RPMI8226 (cell line): ENCODE results near the gene MICAL2.

Experiments
- DNase-seq: peaks from one replicate; pipeline ENCODE4 v3.0.0-alpha.2; 2015

The MICAL2 gene

DNA sequence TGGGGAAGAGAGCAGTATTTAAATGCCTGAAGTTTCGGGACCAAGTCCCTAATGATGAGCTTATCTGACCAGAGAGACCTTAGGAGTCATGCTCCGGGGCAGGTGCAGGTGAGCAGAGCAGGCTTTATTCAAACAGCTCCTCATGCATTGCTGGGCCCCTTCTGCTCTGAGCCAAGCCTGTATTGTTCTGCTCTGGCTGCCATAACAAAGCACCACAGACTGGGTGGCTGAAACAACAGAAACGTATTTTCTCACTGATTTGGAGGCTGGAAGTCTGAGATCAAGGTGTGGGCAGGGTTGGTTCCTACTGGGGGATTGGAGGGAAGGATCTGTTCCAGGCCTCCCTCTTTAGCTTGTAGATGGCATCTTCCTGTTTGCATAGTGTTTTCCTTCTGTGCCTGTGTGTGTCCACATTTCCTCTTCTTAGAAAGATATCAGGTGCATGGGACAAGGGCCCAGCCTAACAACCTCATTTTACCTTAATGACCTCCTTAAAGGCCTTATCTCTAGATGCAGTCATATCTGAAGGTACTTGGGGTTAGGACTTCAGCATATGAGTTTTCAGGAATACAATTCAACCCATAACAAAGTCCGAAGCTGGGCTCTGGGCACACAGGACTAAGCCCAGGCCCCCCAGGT lies 169.9 kb downstream of the MICAL2 start:
- DNase-seq: no peak

DNA sequence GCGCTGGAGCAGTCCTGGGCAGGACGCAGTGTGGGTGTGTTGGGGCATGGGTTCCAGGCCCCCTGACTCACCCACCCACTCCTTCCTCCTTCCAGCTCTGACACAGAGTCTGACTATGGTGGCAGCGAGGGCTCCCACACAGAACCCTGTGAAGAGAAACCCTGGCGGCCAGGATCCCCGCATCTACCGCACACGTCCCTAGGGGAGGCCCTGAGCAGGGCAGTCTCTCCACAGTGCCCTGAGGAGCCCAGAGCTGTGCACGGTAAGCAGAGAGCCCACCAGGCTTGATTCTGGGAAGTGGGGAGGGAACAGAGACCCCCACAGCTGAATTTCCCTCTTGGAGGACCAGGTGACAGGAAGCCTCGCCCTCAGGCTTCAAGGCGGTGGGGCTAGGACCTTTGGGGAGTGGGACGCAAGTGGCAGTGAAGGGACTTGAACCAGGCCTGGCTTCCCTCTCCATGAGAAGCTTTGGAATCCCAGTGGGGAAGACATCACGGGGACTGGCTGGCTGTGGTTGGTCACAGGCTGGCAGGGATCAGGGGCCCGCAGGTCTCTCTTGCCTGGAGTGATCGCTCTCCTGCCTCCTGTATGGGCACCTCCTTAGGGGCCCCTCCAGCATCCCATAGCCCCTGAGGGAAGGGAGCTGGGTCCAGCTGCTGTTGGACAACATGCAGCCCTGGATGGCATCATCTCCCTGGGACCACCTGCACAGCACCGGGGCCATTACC lies 170.6 kb downstream of the MICAL2 start:
- no peak for DNase-seq

DNA sequence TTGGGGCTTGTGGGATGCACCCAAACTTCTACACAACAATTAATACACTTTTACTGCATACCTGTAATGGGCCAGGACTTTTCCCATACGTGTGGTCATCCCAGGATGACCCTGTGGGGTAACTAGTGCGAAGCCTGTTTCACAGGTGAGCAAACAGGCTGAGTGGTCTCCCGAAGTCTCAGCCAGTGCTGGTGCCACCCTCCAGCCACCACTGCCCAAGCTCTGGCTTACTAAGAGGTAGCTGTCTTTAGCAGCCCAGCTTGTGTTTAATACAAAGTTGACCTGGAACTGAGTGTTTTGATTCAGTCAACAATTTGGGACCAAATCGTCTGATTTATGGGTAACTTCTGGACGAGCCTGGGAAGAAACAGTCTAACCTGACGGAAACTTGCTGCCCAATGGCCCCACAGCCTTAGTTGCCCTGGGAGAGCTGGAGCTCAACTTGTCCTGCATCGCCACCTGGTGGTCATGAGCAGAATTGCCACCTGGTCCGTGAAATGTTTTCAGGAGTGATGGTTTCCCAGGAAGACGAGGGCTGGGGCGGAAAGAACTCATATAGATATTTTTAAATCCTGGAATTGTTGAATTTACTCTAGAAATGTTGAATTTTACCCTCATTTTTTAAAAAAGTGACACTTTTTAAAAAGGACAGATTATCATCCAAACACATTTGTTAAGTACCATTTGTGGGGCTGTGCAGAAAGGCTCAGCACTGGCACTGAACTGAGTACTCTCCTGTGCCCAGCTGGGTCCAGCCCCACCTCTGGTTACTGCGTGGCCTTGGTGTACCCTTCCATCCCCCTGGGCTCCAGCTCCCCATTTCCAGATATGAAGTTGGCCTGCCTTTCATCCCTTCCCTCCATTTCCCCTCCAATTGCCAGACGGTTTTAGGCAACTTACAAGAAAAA lies 171.4 kb downstream of the MICAL2 start:
- DNase-seq: peak; percentile 66

DNA sequence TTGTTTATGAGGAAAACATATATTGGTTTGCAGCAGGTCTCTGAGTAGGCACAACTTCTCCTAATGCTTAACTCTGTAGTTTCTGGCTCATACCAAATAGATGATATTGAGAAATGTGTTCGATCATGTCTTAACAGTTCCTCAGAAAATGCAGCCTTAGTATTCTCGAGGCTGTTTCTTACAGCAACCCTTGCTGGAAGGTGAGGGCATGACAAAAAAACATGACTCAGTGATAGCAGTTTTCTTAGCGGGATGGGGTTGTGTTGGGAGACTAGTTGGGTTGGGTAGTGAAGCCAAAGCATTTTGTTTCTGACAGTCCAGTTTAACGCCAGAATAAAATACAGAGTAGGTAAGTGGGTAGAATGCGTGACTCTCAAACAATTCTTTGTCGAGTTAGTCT lies 172.3 kb downstream of the MICAL2 start:
- DNase-seq: no peak

DNA sequence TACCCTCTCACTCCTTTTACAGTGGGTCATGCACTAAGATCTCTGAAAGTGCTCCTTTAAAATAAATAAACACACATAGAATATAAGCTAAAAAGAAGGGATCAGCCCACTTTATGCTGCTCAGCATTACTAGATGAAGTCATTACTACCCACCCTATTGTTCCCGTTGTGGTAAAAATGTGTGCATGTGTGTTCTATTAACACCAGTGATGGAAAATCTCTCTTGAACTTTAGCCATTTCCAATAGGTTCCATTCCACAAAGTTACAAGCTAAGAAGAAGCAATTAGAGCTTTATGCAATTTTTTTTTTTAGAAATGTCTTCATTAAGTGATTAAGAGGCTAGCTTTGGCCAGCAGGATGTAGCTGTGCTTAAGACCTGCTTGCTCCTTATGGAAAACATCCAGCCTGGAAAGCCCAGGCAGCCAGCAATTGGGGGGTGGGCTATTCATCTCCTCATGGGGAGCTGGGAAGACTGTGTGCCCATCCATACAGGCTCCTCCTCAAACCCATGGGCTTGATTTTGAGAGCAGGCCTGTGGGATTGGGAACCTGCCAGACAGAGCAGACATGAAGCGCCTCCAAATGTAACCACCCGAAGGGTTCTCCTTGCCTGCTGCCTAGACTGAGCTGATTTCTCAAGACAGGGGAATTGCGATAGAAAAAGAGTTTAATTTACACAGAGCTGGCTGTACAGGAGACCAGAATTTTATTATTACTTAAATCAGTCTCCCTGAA lies 174.1 kb downstream of the MICAL2 start:
- no peak for DNase-seq

DNA sequence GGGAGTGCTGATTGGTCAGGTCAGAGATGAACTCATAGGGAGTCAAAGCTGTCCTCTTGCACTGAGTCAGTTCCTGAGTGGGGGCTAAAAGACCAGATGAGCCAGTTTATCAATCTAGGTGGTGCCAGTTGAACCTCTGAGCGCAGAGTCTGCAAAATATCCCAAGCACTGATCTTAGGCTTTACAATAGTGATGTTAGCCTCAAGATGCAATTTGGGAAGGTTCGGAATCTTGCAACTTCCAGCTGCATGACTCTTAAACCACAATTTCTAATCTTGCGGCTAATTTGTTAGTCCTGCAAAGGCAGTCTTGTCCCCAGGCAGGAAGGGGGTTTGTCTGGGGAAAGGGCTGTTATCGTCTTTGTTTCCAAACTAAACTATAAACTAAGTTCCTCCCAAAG lies 174.7 kb downstream of the MICAL2 start:
- no peak for DNase-seq

DNA sequence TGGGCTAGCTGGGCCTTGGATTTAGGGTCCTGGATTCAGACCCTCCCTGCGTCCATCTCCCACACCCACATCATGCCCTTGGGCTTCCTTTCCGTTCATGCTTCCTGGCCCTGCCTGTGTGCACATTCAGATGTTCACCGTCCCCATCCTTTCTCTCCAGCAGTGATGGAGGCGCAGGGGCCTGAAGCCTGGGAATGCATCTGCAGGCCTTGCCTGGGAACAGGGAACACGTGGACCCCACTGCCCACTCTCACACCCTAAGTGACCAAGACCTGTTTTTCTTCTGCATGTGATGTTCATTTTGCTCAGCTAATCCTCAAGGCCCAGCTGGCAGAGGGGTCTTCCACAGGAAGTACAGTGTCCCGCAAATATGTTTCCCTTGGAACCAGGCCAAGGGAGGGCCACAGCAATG lies 175.4 kb downstream of the MICAL2 start:
- DNase-seq: no peak

DNA sequence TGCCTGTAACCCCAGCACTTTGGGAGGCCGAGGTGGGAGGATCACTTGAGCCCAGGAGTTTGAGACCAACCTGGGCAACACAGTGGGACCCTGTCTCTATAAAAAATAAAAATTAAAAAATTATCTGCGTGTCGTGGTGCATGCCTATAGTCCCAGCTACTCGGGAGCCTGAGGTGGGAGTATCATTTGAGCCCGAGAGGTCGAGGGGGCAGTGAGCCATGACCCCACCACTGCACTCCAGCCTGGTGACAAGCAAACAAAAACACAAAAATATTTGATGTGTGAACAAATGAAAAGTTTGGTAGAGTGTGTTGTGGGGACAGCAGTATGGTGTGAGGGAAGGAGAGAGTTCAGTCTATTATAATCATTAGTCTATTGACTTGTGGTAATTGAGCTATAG lies 176.2 kb downstream of the MICAL2 start:
- no peak for DNase-seq

DNA sequence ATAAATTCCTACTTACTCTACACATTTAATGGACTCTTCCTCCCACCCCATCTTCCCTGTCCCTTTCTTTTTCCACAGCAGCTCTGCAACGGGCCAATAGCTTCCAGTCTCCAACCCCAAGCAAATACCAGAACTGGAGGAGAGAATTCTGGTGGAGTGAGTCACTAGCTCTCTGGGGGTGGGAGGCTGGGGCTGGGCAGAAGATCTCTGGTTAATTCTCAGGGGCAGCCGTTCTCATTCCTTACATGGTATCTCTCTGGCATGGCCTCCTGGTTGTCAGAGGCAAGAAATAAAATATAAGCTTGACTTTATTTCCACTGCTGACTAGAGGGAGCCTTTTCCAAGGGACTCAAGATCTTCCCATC lies 176.6 kb downstream of the MICAL2 start:
- DNase-seq: no peak

DNA sequence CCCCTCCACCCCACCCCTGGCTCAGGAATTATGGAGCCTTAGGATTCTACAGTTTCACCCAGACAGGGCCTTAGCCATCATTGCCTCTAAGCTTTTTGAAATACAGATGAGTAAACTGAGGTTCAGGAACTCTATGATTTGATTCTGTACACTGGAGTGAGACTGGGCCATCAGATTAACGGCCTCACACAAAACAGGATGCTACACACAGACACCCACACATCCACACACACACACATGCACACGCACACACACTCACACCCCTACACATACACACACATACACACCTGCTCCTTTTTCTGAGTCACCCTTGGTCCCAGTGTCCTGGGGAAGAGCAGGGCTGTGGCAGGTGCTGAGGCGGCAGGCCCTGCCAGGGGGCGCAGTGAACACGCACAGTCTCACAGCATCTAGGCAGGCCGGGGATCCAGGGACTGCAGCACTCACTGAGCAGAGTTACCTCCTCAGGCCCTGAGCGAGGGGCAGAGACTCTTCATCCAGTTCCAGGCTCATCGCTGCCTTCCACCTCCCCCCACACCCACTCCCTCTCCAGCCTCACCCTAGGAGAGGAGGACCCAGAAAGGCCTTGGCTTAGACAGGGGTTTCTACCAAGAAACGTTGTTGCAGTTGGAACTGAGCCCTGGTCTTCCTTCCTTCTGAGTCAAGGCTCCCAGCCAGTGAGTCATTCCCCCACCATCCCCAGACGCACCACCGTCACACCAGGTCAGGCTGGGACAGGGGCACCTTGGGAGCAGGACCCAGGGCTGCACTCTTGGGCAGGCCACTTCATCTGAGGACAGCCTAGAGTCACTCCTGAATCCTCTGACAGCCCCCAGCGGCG lies 177.2 kb downstream of the MICAL2 start:
- peak; percentile 50 for DNase-seq

DNA sequence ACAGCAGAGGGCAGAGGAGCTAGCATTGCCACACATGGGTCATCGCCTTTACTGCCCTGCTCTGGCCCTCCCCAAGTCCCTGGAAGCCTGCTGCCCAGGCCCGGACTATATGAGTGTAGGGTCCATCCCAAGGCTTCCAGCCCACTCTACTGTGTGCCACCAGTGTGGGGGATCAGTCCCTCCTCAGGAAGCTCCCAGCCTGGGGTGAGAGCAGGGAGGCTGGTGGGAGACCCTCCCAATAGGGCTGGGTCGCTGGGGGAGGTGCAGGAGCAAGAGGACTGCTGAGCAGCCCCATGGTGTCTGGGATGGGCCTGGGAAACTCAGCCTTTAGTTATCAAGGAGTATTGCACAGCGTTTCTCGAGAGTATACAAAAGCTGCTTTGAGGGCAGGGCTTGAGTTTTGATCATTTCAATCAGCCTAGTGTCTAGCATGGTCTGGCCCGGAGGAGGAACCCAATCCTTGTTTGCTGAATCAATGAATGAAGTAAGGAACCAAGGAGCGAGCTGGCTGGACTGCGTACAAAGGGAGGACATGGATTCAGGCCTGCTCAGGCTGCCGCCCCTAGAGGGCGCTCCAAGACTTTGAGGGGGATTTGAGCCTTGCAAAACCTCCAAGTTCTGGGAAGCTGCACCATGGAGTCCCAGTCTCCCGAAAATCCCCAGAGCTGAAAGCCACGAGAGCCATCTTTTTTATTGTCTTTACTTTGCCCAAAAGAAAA lies 178.0 kb downstream of the MICAL2 start:
- peak; percentile 71 for DNase-seq

DNA sequence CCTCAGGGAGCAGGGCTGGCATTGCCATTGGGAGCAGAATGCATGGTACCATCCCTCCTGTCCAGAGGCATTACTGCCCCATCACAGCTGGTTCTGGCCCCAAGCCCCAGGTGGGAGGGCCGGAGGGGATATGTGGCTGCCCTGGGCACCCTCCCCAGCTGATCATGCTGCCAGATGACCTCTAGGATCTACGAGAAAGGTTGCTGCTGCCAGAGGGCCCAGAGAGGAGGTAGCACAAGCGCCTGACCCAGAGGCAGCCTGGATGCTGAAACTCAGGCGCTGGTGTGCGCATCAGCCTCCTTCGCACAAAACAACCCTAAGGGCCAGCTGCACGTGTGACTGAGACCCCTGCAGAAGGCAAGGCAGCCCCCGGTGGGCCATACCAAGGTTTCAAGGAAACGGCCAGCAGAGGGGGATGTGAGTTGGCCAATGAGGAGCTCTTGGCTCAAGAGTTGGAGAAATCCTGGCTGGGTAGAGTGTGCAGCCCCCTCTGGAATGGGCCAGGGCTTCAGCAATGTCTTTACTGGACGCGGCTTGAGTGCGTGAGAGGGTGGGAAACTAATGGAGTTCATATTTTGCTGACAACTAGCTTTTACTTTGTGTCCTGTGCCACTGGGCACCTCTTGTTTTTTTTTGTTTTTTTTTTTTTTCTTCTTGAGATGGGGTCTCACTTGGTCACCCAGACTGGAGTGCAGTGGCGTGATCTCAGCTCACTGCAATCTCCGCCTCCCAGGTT lies 178.7 kb downstream of the MICAL2 start:
- DNase-seq: no peak

DNA sequence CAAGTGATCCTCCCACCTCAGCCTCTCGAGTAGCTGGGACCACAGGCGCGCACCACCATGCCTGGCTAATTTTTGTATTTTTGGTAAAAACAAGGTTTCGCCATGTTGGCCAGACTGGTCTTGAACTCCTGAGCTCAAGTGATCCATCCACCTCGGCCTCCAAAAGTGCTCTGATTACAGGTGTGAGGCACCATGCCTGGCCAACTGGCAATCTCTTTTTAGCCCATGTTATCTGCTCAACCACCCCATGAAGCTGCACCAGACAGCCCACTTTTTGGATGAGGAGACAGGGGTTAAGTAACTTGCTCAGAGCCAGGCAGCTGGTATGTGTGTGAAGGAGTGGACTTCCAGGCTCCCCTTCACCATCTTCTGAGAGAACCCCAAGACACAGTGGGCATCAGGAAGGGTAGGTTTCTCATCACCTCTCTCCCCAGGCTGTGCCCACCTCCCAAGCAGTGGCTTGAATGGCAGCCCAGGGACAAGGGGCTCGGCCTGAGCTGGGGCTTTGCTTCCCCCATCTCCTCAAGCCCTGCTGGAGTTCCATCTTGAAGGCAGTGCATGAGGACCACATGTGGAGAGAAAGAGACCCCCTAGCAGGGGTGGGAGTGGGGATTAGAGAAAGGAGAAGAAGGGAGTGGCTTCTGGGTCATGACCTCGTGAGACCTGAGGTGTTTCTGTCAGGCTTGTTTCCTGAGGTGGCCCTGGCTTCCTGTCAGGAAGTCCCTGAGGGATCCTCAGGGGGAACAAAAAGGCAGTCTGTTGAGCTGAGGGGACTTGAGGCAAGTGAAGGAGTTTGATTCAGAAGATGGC lies 179.5 kb downstream of the MICAL2 start:
- DNase-seq: no peak

DNA sequence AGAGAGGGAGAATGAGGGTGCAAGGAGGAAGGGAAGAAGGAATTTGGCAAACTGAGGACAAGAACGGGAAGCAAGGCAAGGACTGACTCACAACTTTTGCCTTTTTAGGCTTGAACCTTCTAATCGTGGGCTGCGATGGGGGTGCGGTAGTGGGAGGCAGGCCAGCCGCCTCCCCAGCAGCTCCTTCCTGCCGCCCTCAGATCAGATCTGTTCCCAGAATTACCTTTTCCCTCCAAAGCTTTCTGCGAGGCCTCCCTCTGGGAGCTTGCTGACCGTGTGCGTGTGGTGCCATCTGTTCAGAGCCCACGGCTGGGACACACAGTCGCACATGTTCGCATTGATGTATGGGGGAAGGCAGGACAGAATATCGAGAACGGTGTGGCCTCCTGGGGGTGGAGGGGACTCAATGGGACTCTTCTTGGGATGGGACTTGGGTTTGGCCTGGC lies 180.1 kb downstream of the MICAL2 start:
- DNase-seq: no peak

DNA sequence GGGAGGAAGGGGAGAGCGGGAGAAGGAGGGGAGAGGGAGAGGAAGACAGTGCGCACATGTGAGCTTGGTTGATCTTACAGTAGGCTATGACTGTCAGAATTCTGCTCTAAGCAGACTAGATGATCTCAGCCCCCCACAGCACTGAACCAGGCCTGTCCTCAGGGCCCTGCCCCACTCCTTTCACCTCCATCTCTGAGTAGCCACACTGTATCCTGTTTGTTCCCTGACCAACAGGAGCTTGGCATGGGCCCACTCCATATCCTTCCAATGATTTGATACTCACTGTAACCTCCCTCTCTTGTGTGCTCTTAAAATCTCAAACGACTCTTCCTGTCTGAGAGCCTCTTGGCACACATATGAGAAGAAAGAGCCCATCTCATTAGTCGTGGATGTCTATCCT lies 180.9 kb downstream of the MICAL2 start:
- DNase-seq: no peak

DNA sequence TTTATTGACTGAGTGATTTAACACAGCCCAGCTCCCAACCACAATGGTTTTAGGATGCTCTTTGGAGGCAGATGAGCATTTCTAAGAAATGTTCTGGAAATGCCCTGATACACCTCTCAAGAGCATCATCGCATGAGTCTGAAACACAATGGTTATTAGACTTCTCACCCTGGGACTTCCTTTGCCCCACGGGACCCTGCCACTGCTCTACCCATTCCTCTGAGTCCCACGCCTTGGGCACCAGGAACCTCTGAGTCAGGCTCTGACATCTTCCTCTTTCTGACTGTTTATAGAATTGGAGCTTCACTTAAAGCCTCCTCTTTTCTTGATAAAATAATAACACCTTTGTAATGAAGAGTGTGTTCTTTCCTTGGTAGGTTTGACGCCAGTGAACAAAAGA lies 181.4 kb downstream of the MICAL2 start:
- no peak for DNase-seq

DNA sequence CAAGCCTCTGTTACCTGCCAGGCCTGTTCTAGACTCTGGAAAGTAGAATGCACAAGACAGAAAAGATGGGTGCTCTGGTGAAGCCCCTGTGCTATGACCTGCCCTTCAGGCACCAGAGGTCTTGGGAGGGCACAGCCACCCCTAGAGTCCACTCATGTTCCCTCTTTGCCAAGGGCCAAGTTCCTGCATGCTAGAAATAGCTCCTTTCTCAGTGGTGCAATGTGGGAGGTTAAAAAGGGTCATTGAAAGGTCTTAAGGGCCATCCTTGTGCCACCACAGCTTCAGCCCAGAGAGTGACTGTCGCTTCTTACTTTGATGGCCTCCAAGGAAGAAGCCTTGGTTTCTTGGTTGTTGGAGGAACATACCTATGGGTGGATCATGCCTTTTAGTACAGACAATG lies 182.4 kb downstream of the MICAL2 start:
- no peak for DNase-seq

DNA sequence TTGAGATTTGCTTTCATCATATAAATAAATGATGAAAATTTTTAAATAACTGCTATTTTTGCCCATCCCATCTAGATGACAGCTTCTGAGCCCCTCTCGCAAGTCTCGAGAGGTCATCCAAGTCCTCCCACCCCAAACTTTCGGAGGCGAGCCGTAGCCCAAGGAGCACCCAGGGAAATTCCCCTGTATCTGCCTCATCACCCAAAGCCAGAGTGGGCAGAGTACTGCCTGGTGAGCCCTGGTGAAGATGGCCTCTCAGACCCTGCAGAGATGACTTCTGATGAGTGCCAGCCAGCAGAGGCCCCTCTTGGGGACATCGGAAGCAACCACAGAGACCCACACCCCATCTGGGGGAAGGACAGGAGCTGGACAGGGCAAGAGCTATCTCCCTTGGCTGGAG lies 183.1 kb downstream of the MICAL2 start:
- no peak for DNase-seq

DNA sequence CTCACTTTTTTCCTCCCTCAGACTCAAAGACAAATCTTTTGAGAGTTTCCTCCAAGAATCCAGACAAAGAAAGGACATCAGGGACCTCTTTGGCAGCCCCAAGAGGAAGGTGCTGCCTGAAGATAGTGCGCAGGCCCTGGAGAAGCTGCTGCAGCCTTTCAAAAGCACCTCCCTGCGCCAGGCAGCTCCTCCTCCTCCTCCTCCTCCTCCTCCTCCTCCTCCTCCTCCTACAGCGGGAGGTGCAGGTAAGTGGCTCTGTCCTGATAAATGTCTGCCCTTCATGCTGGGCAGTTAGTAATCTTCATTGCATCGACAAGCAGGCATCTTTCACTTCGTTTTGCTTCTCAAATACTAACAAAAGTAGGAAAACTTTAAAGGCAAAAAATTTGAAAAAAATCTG lies 184.2 kb downstream of the MICAL2 start:
- DNase-seq: no peak

DNA sequence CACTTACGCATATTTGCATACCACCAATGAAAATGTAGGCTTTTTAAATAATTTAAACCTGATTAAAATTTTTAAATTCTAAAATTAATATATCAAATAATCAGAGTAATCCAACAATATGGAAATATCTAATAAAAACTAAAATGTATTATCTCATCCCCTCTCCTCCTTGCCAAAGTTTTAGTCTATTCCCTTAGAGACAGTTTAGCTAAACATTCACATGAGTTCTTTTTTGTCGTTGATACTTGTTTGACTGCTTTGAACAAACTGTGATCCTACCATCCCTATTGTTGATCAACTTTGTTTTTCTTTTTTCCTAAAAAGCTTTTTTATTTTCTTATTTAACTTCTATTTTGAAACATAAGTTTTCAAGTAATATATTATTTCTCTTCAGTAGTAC lies 185.6 kb downstream of the MICAL2 start:
- DNase-seq: no peak
